Activated CD8-positive, alpha-beta T cell treated with anti-CD3 and anti-CD28 coated beads for 36 hours (primary cell): ENCODE data around the gene WEE2. TPM values are rescaled to one million over a fixed set of nuclear protein-coding genes. Genes with fewer than 3 reads are reported as not detected.

Experiments used
- ATAC-seq: fragments of 200-7000 bp; cut with Tn5 transposase; one replicate; pipeline ENCODE4 v1.10.0; 2021; ENCODE audit warnings: mild to moderate bottlenecking, moderate library complexity
- CTCF ChIA-PET: fragments of 350-600 bp; sonication (Branson Sonifier 250); formaldehyde crosslinking; loops from one replicate; lab custom pipeline; 2021; ENCODE audit warnings: antibody characterized with exemption; lab: Charles Lee
- POLR2A ChIA-PET: fragments of 350-600 bp; sonication (Branson Sonifier 250); formaldehyde crosslinking; loops from one replicate; lab custom pipeline; 2021; ENCODE audit warnings: antibody characterized with exemption; lab: Charles Lee
- DNase-seq: peaks from one replicate; pipeline ENCODE4 v3.0.0-alpha.2; 2020
- H3K27ac Mint-ChIP-seq: one replicate; pipeline ENCODE4 v1.8.0; 2021; ENCODE audit warnings: mild to moderate bottlenecking, mixed read lengths
- H3K27me3 Mint-ChIP-seq: one replicate; pipeline ENCODE4 v1.8.0; 2021; ENCODE audit warnings: mixed read lengths
- H3K36me3 Mint-ChIP-seq: one replicate; pipeline ENCODE4 v1.8.0; 2021; ENCODE audit warnings: low read depth, mixed read lengths
- H3K4me1 Mint-ChIP-seq: one replicate; pipeline ENCODE4 v1.8.0; 2021; ENCODE audit warnings: low read depth, mixed read lengths
- H3K4me3 Mint-ChIP-seq: one replicate; pipeline ENCODE4 v1.8.0; 2021; ENCODE audit warnings: mild to moderate bottlenecking, moderate library complexity, mixed read lengths
- H3K9me3 Mint-ChIP-seq: one replicate; pipeline ENCODE4 v1.8.0; 2021; ENCODE audit warnings: mixed read lengths
- CTCF ChIP-seq: fragments of 200-600 bp; IDR thresholded peaks from one replicate; pipeline ENCODE4 v1.8.0; 2022; ENCODE audit warnings: antibody characterized with exemption, mild to moderate bottlenecking
- intact Hi-C: fragments of 100-400 bp; cut with micrococcal nuclease; formaldehyde crosslinking; loops from one replicate; pipeline ENCODE4 v1.10.0; 2022
- total RNA-seq, 2 experiments: library from RNA; stranded (reverse); gene quantifications; one replicate each; pipeline ENCODE4 v1.2.3, GENCODE V29; 2021

WEE2 gene
- total RNA-seq, 2 experiments from 2014 or later, result not detected

- Mint-ChIP-seq H3K36me3 (no peaks in the 10 kb centered on the region), H3K4me1 (peaks cover 2% of the 10 kb centered on the region)
Measured at GRCh38 chr7:141729020-141729419, 20.9 kb downstream of the WEE2 start.

GRCh38 chr7:141731476-141732149 lies 23.5 kb downstream of the WEE2 start:
- ChIA-PET CTCF (interaction anchor here (1.0 to 1.3 kb wide), 2 partner anchors 17 to 77 kb away, joined by 3 read pairs; no protein-coding TSS in a partner anchor), POLR2A (interaction anchor here (0.8 kb wide), 1 partner anchor 13 kb away, joined by 5 read pairs; no protein-coding TSS in a partner anchor)
- Mint-ChIP-seq H3K36me3 (no peaks in the 10 kb centered on the region), H3K9me3 (no peaks in the 10 kb centered on the region), H3K27me3 (no peaks in the 10 kb centered on the region), H3K4me1 (peaks cover 6% of the 10 kb centered on the region), H3K4me3 (no peak overlapping the region), H3K27ac (no peak overlapping the region)
- TF ChIP-seq CTCF, result no peak
- DNase-seq (no peak), ATAC-seq (no peak)
- intact Hi-C loops, result no loop called here

More at GRCh38 chr7:141729020-141729419, 20.9 kb downstream of the WEE2 start:
- ChIA-PET POLR2A (no interaction called here), CTCF (interaction anchor here (1.0 to 3.8 kb wide), 2 partner anchors 9 to 13 kb away, joined by 3 to 17 read pairs; partner anchors contain the start of gene SSBP1)
- DNase-seq (no peak), ATAC-seq (no peak)
- Mint-ChIP-seq H3K27me3 (no peaks in the 10 kb centered on the region), H3K4me3 (no peak overlapping the region), H3K9me3 (no peaks in the 10 kb centered on the region), H3K27ac (no peak overlapping the region)
- intact Hi-C loops, result no loop called here
- no peak for TF ChIP-seq CTCF

GRCh38 chr7:141737118-141737835 lies 29.1 kb downstream of the WEE2 start:
- Mint-ChIP-seq H3K4me1 (peaks cover 35% of the 10 kb centered on the region), H3K9me3 (no peaks in the 10 kb centered on the region), H3K4me3 (peak overlapping the region; percentile 99), H3K27me3 (no peaks in the 10 kb centered on the region), H3K27ac (peak overlapping the region; percentile 98), H3K36me3 (peaks cover 31% of the 10 kb centered on the region)
- ATAC-seq (no peak), DNase-seq (peak; percentile 20)
- POLR2A ChIA-PET, result interaction anchor here (0.9 to 2.6 kb wide), 8 partner anchors 13 to 722 kb away, joined by 3 to 13 read pairs (median 4); partner anchors contain the start of genes DENND11 and MRPS33
- intact Hi-C loops, result no loop called here
- TF ChIP-seq CTCF, result no peak
- CTCF ChIA-PET, result interaction anchor here (0.6 to 4.6 kb wide), 28 partner anchors 8 to 724 kb away, joined by 3 to 51 read pairs (median 5); partner anchors contain the start of genes DENND11 and WEE2

GRCh38 chr7:141737836-141738591 lies 29.9 kb downstream of the WEE2 start, which contains the start of gene SSBP1:
TSS of gene SSBP1 (plus strand) at chr7:141738358. CDS start at chr7:141739167, 809 bp downstream.
- Mint-ChIP-seq H3K9me3 (no peaks in the 10 kb centered on the region), H3K4me1 (peaks cover 35% of the 10 kb centered on the region), H3K4me3 (peak within 1 kb of the TSS; percentile 99), H3K27ac (peak within 1 kb of the TSS; percentile 98), H3K27me3 (no peaks in the 10 kb centered on the region), H3K36me3 (peaks cover 36% of the 10 kb centered on the region)
- peak; percentile 87 for ATAC-seq
- peak; percentile 87 for TF ChIP-seq CTCF
- DNase-seq, result peak; percentile 94
- ChIA-PET CTCF (interaction anchor here (0.6 to 4.6 kb wide), 31 partner anchors 9 to 733 kb away, joined by 3 to 51 read pairs (median 5); partner anchors contain the start of genes DENND11 and WEE2), POLR2A (interaction anchor here (0.6 to 2.6 kb wide), 18 partner anchors 10 to 1638 kb away, joined by 3 to 13 read pairs (median 3); partner anchors contain the start of genes DENND11, MRPS33 and WEE2)
- intact Hi-C loops, result loop anchor here (1.0 kb wide), 1 partner anchor 84 kb away; no protein-coding TSS in a partner anchor
